ENCODE results near the gene MAP3K9. TPM values are rescaled to one million over a fixed set of nuclear protein-coding genes. Genes with fewer than 3 reads are reported as not detected.

The MAP3K9 gene
- polyA plus RNA-seq, 1 donor from 2014 or later, result 10.4 TPM

GRCh38 chr14:70793637-70794036 lies 15.7 kb downstream of the MAP3K9 start:
- Histone ChIP-seq H3F3A (ENCODE audit: insufficient read depth, low read length, poor library complexity, severe bottlenecking) (no peaks in the 10 kb centered on the region), H3K27ac (ENCODE audit: low read length) (no peak overlapping the region)

GRCh38 chr14:70792939-70793338 lies 16.4 kb downstream of the MAP3K9 start:
- Histone ChIP-seq H3K27ac (ENCODE audit: low read length) (no peak overlapping the region), H4K20me1 (ENCODE audit: insufficient read depth) (no peaks in the 10 kb centered on the region), H3K36me3 (ENCODE audit: insufficient read depth, low read length) (no peaks in the 10 kb centered on the region), H3K4me2 (ENCODE audit: low read length) (no peak overlapping the region), H2AFZ (ENCODE audit: low read depth, low read length) (no peak overlapping the region), H3K9ac (ENCODE audit: low read length) (no peak overlapping the region), H3K27me3 (ENCODE audit: insufficient read depth, low read depth, low read length) (no peaks in the 10 kb centered on the region), H3K4me3 (ENCODE audit: low read length) (no peak overlapping the region), H3K9me3 (ENCODE audit: low read length) (no peaks in the 10 kb centered on the region), H3F3A (ENCODE audit: insufficient read depth, low read length, poor library complexity, severe bottlenecking) (no peaks in the 10 kb centered on the region), H3K79me2 (replicated peaks; ENCODE audit: insufficient read depth, low read length) (peaks cover 28% of the 10 kb centered on the region), H3K9me2 (ENCODE audit: insufficient read depth, low read length) (no peaks in the 10 kb centered on the region)
- TF ChIP-seq, protein P1, sequence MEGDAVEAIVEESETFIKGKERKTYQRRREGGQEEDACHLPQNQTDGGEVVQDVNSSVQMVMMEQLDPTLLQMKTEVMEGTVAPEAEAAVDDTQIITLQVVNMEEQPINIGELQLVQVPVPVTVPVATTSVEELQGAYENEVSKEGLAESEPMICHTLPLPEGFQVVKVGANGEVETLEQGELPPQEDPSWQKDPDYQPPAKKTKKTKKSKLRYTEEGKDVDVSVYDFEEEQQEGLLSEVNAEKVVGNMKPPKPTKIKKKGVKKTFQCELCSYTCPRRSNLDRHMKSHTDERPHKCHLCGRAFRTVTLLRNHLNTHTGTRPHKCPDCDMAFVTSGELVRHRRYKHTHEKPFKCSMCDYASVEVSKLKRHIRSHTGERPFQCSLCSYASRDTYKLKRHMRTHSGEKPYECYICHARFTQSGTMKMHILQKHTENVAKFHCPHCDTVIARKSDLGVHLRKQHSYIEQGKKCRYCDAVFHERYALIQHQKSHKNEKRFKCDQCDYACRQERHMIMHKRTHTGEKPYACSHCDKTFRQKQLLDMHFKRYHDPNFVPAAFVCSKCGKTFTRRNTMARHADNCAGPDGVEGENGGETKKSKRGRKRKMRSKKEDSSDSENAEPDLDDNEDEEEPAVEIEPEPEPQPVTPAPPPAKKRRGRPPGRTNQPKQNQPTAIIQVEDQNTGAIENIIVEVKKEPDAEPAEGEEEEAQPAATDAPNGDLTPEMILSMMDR (IDR thresholded peaks at IDR 0.05; ENCODE audit: poor library complexity, severe bottlenecking), result no peak
- no peak for TF ChIP-seq RAD21 (conservative IDR thresholded peaks at IDR 0.05)
- TF ChIP-seq POLR2AphosphoS5 (IDR thresholded peaks at IDR 0.05), result no peak
- no peak for TF ChIP-seq REST (IDR thresholded peaks at IDR 0.05; ENCODE audit: borderline replicate concordance)
- TF ChIP-seq MXI1 (conservative IDR thresholded peaks at IDR 0.05; ENCODE audit: poor library complexity, severe bottlenecking), result no peak

More at GRCh38 chr14:70793637-70794036, 15.7 kb downstream of the MAP3K9 start:
- Histone ChIP-seq H3K9ac (ENCODE audit: low read length) (no peak overlapping the region), H3K27me3 (ENCODE audit: insufficient read depth, low read depth, low read length) (no peaks in the 10 kb centered on the region), H3K36me3 (ENCODE audit: insufficient read depth, low read length) (no peaks in the 10 kb centered on the region), H4K20me1 (ENCODE audit: insufficient read depth) (no peaks in the 10 kb centered on the region), H3K9me2 (ENCODE audit: insufficient read depth, low read length) (no peaks in the 10 kb centered on the region), H3K4me2 (ENCODE audit: low read length) (no peak overlapping the region), H3K4me3 (ENCODE audit: low read length) (no peak overlapping the region), H3K79me2 (replicated peaks; ENCODE audit: insufficient read depth, low read length) (peaks cover 28% of the 10 kb centered on the region), H2AFZ (ENCODE audit: low read depth, low read length) (no peak overlapping the region), H3K9me3 (ENCODE audit: low read length) (no peaks in the 10 kb centered on the region)
- TF ChIP-seq, protein P1 (IDR thresholded peaks at IDR 0.05; ENCODE audit: poor library complexity, severe bottlenecking), result no peak
- no peak for TF ChIP-seq EZH2 (IDR thresholded peaks at IDR 0.05; ENCODE audit: borderline replicate concordance, insufficient read depth, low read length, poor library complexity, severe bottlenecking)
- TF ChIP-seq MXI1 (conservative IDR thresholded peaks at IDR 0.05; ENCODE audit: poor library complexity, severe bottlenecking), result no peak
- no peak for TF ChIP-seq TAF1 (IDR thresholded peaks at IDR 0.05; ENCODE audit: low read depth)

All from neural cell (in vitro differentiated cells).